ENCODE measurements around the gene ETFA.

Gene ETFA

GRCh38 chr15:76253691-76254473 is 57.4 kb downstream of the ETFA start:
- no peaks in the 10 kb centered on the region for H3K27me3 ChIP-seq
- no peak for TF ChIP-seq CTCF (IDR thresholded peaks at IDR 0.05; ENCODE audit: low read depth, low read length)
- peak; percentile 20 for DNase-seq
- no peaks in the 10 kb centered on the region for H3K9me3 ChIP-seq
- H3K4me1 ChIP-seq, result peaks cover 8% of the 10 kb centered on the region
- no peaks in the 10 kb centered on the region for H3K36me3 ChIP-seq
- no peak overlapping the region for H3K4me3 ChIP-seq (ENCODE audit: low read depth, low read length)

GRCh38 chr15:76252249-76252648 is 59.0 kb downstream of the ETFA start:
- DNase-seq, result no peak
- Histone ChIP-seq H3K27me3 (no peaks in the 10 kb centered on the region), H3K36me3 (no peaks in the 10 kb centered on the region)

GRCh38 chr15:76251717-76252116 is 59.6 kb downstream of the ETFA start:
- TF ChIP-seq CTCF (IDR thresholded peaks at IDR 0.05; ENCODE audit: low read depth, low read length), result no peak
- Histone ChIP-seq H3K4me3 (ENCODE audit: low read depth, low read length) (no peak overlapping the region), H3K36me3 (no peaks in the 10 kb centered on the region), H3K27me3 (no peaks in the 10 kb centered on the region), H3K9me3 (no peaks in the 10 kb centered on the region), H3K4me1 (peaks cover 8% of the 10 kb centered on the region)
- DNase-seq, result no peak

More at GRCh38 chr15:76252249-76252648, 59.0 kb downstream of the ETFA start:
- H3K4me1 ChIP-seq, result peaks cover 8% of the 10 kb centered on the region
- H3K9me3 ChIP-seq, result no peaks in the 10 kb centered on the region
- no peak overlapping the region for H3K4me3 ChIP-seq (ENCODE audit: low read depth, low read length)
- no peak for TF ChIP-seq CTCF (IDR thresholded peaks at IDR 0.05; ENCODE audit: low read depth, low read length)

GRCh38 chr15:76245072-76245610 is 66.1 kb downstream of the ETFA start:
- no peaks in the 10 kb centered on the region; the same call in 1 of the 2 replicates for H3K4me1 ChIP-seq
- H3K4me3 ChIP-seq (ENCODE audit: low read depth, low read length), result no peak overlapping the region
- DNase-seq, result no peak
- no peaks in the 10 kb centered on the region for H3K9me3 ChIP-seq
- peaks cover 2% of the 10 kb centered on the region for H3K36me3 ChIP-seq
- no peak for TF ChIP-seq CTCF (IDR thresholded peaks at IDR 0.05; ENCODE audit: low read depth, low read length)
- H3K27me3 ChIP-seq, result no peaks in the 10 kb centered on the region

- H3K36me3 ChIP-seq, result peaks cover 2% of the 10 kb centered on the region
- DNase-seq, result no peak
- no peak for TF ChIP-seq CTCF (IDR thresholded peaks at IDR 0.05; ENCODE audit: low read depth, low read length)
- H3K27me3 ChIP-seq, result no peaks in the 10 kb centered on the region
- H3K9me3 ChIP-seq, result no peaks in the 10 kb centered on the region
- no peak overlapping the region for H3K4me3 ChIP-seq (ENCODE audit: low read depth, low read length)
- 0 out of 2 replicates have a peak, but pooled peaks cover 3% of the 10 kb centered on the region for H3K4me1 ChIP-seq
Observed at GRCh38 chr15:76239786-76240185, 71.5 kb downstream of the ETFA start.

GRCh38 chr15:76236350-76236749 is 74.9 kb downstream of the ETFA start:
- Histone ChIP-seq H3K4me3 (ENCODE audit: low read depth, low read length) (no peak overlapping the region), H3K4me1 (0 out of 2 replicates have a peak, but pooled peaks cover 3% of the 10 kb centered on the region), H3K27me3 (no peaks in the 10 kb centered on the region), H3K36me3 (peaks cover 2% of the 10 kb centered on the region; the same call in 1 of the 2 replicates), H3K9me3 (no peaks in the 10 kb centered on the region)
- DNase-seq, result no peak
- TF ChIP-seq CTCF (IDR thresholded peaks at IDR 0.05; ENCODE audit: low read depth, low read length), result no peak

All from BE2C (cell line).